HG03064 (cell line): ENCODE data around the gene GLB1L2.

Experiments used
- ATAC-seq: cut with Tn5 transposase; IDR thresholded peaks from one replicate; pipeline ENCODE4 v1.9.1; 2021; ENCODE audit warnings: low read depth; ENCODE audit not compliant: unreplicated experiment

Gene GLB1L2

DNA sequence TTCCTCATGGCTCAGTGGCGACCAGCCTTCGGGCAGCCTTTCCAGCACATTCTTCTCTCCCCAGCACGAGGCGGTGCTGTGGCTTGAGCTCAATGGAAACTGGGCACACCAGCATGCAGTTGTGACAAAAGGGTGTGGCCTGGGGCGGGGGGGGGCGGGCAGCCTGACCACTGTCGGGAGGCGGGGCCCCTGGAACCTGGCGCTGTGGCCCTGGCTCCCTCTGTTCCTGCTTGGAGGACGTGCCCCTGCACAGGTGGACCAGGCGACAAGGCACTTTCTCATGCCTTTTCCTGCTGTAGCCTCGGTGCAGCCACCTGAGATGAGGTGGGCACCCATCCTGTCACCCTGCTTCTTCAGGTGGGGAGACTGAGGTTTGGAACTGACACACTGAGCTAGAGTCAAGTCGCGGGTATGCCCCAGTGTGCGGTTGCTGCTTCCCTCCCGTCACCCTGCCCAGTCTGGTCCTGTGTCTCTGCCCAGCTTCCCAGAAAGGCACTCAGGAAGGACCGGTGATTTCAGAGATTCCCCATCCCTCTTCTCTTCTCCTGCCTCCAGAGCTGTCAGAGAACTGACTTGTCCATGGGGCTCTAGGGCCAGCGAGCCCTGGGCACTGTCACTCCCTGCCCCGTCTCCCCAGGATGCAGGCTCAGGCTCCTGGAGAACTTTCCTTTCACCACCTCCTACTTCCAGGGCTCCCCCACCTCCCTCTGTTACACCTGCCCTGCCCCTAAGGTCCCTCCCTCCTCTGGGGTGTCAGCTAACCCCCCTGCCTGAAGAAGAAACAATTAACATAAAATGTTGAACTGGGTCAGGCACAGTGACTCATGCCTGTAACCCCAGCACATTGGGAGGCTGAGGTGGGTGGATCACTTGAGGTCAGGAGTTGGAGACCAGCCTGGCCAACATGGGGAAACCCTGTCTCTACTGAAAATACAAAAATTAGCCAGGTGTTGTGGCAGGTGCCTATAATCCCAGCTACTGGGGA, 70.3 kb downstream of the GLB1L2 start:
- no peak for ATAC-seq

DNA sequence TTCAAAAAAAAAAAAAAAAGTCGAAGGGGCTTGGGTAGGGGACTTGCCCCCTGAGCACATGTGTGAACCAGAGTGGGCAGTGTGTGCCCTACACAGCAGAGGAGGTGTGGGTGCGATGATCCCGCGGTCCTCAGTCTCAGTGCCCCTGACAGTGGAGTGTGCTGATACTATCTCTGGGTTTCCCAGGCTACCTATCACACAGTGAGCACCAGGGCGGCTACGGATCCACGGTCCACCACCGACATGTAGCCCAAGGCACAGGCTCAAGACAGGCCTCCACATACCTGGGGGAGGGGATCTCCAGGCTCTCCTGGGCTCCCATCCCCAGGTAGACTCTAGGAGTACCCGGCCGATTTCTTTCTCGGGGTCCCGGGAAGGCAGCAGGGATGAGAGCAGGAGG, 71.1 kb downstream of the GLB1L2 start:
- ATAC-seq, result no peak

DNA sequence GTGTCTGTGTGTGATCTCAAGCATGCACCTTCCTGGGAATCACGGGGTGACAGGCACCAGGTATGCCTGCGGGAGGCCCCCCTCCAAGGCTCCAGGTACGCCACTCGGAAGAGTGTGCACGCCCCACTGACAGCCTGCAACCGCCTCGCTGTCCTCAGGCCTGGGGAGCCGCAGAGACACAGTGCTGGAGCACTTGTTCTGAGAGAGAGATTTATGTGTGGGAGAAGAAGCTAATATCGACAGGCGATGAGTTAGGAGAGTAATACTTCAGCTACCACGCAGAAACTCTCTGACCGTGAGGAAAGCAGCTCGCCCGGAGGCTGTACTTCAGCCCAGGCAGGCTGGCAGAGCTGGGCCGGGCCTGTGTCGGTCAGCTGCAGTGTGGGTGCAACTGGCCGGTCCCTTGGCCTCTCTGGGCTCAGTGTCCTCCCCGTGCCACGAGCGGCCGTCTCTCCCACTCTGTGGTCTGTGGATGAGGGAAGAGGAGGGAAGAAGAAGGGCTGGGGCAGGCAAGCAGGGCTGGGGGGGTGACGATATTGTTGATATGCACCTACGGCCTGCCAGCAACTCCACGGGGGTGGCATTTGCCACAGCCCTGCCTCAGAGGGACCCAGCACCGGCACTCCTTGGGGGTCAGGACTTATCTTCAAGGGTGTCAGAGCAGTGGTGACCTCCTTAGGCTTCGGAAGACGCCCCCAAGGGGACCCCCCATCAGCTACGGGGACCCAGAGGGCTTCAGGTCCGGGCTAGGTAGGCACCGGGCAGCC, 73.0 kb downstream of the GLB1L2 start:
- ATAC-seq, result no peak

DNA sequence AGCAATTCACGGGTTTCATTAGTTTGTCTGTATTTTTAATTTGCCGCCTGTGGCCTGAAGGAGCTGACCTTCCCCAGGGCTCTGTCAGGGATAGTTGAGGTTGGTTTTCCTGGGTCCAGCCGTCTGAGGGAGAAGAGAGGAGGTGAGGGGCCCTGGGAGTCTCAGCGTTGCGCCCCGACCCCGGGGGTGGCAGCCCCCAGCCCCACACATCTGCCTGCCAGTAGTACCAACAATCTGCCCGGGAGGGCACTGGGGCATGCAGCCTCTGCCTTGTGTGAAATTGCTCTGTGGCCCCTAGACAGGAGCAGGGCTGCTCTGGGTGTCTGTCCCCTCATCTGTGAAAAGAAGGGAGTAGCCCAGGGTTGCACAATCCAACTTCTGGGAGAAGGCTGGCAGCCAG, 73.6 kb downstream of the GLB1L2 start:
- no peak for ATAC-seq

DNA sequence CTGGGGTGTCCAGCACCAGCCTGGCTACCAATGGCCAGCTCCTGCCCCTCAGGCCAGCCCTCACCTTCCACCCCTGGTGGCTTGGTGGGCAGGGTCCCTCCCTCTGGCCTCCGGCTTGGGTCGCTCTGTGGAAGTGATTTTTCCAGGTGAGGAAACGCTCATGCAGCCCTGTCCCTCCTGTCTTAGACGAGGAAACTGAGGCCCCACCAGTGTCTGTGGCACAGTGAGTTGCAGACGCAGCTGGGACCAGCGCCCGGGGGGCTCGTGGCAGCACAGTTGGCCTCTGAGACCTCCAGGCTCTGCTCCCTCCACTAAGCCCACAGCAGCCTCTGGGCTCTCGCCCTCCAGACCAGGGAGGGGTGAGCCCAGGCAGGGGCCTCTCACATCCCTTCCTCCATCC, 74.1 kb downstream of the GLB1L2 start:
- ATAC-seq, result no peak

DNA sequence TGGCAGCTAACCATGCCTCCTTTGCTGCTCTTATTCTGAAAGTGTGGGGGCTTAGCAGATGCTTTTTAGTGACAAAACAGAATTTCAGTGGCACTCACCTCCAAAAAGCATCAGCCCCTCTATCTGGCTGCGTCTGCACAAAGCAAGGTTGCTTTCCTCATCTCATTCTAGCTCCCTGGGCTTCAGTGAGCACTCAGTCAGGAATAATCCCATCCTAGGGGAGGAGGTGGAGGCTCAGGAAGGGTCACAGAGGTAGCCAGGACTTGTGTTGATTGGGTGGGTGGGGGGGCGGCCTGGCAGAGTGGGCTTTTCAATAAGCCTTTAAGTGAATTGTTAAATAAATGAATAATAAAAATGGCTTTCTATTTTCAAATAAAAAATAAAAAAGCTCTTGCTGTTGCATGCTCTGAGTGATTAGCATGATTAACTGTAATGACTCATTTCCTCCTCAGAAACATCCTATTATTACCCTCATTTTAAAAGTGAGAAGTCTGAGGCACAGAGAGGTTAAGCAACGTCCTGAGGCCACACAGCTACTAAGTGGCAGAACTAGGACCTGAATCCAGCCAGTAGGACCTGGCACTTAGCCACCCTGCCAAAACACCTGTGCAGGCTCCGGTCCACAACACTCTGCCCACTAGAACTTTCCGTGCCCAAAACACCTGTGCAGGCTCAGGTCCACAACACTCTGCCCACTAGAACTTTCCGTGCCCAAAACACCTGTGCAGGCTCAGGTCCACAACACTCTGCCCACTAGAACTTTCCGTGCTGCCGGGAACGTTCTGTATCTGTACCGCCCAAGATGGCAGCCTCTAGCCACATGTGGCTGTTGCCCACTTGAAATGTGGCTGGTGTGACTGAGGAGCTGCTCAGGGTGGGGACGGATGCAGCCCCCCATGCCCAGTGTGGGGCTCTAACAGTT, 74.7 kb downstream of the GLB1L2 start:
- ATAC-seq, result no peak

DNA sequence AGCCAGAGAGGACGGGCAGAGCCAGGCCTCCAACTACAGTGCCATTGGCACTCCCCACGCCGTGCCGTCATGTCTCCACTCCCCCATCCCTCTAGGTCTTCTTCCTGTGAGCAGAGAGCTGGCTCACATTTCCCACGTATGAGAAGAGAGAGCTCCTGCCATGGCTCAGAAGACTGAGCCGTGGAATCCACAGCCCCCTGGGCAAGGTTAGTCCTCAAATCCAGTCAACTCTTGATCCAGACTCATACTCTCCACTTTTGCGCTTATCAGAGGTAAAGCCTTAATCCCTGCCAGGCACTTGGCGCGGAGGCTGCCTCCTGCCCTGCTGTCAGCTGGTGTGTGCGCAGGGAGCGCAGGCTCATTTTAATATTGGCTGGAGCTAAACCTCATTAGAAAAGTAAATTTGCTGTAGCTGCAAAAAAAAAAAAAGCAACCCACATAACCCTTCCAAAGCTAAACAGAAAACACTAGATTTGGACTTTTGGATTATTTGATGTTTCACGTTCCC, 75.6 kb downstream of the GLB1L2 start:
- no peak for ATAC-seq

DNA sequence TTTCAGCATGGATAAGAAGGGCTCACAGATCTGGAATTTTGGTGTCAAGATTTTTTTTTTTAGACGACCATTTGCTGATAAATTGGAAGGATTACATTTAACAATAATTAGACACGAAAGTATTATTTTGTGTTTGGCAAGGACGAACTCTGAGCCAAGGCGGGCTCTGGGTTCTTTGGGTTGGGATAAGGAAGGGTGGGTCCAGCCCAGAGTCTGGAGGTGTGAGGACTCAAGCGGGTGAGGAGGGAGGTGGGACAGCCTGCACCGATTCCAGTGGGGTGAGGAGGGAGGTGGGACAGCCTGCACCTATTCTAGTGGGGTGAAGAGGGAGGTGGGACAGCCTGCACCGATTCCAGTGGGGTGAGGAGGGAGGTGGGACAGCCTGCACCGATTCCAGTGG, 76.1 kb downstream of the GLB1L2 start:
- no peak for ATAC-seq

DNA sequence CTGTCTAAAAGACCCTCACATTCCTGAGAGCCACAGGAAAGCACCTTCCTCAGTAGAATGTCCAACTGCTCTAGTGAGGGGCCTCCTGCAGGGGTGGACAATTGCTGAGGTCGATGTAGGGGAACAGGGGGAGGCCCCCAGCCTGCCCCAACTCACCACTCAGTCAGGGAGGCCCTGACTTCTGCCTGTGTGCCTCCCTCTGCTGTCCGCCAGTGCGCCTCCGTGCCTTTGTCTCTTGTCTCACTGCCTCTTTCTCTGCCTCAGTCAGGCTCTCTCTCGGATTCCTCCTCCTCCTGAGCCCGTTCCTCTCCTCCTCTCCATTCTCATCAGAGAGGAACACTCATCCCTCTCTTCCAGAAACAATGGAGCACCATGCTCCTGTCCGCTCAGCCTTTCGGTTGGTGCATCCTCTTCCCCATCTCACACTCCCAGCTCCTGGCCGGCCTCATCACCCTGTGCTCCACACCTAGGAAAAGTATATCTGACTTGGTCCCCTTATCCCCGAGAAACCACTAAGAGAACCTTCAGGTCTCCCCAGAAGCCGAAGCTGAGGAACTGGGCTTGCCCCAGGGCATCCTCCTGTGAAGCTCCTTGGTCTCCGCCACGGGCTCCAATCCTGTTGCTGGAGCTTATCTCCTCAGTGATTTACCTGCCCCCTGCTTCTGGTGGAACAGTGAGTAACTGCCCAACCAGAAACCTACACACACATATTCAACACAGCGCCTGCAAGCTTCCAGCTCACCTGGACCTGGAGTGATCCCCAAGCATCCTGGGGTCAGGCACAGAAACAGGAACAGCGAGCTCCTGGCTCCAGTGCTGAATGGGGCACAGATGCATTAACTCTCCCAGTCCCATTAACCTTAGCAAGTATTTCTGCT, 78.0 kb downstream of the GLB1L2 start:
- no peak for ATAC-seq

DNA sequence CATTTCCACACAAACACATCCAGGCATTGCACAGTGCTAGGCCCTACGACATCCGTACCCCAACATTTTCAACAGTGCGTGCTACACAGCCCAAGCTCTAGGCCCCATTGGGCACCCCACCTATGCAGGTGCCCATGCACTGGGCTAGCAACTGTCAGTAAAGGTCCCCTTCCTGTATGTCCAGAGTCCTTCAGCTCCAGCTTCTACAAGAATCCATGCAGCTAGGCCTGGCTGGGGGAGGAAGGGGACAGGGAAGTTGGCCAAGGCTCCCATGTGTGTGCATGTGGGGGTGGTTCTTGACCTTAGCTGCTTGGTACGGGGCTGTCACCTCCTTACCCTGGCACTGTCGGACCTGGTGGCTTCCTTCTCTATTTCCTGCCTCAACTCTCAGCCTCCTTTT, 79.0 kb downstream of the GLB1L2 start:
- no peak for ATAC-seq

DNA sequence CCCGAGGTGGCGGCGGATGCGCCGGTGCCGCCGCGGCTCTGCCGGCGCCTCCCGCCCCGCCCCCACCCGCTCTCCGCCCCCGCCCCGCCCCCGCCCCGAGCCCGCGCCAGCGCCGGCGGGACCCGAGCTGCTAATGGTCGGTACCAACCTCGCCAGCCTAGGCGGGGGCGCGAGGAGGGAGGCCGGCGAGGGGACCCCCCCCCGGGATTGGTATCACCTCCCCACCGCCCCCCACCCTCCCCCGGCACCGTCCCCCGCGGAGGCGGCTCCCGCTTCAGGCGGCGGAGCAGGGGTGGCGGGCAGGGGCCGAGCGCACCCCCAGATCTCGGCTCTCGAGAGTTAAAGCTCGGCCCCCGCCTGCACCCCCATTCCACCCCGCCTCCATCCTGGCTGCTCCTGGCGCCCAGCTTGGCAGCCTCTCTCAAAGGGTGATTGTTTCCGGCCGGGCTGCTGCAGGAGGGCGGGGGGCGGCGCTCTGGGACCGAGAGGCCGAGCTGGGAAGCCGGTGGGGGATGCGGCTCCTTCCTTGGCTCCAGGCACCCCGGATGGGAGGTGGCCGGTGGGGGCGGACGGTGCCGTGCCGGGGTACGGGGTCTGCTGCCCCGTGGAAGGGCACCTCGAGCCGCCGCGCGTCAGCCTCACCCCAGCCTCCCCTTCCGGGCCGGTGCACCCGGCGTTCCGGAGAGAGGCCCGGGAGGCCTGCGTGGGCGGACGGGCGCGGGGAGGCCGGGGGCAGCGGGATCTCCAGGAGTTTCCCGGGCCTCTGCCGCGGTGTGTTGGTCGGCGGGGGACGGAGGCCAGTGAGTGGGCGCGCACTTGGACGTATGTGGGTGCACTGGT, 80.6 kb downstream of the GLB1L2 start, which contains the start of gene B3GAT1:
TSS of gene B3GAT1 (minus strand) at position 40 of the 840 bp plus-strand sequence. CDS start 24,583 bp downstream, outside the sequence.
- no peak for ATAC-seq

DNA sequence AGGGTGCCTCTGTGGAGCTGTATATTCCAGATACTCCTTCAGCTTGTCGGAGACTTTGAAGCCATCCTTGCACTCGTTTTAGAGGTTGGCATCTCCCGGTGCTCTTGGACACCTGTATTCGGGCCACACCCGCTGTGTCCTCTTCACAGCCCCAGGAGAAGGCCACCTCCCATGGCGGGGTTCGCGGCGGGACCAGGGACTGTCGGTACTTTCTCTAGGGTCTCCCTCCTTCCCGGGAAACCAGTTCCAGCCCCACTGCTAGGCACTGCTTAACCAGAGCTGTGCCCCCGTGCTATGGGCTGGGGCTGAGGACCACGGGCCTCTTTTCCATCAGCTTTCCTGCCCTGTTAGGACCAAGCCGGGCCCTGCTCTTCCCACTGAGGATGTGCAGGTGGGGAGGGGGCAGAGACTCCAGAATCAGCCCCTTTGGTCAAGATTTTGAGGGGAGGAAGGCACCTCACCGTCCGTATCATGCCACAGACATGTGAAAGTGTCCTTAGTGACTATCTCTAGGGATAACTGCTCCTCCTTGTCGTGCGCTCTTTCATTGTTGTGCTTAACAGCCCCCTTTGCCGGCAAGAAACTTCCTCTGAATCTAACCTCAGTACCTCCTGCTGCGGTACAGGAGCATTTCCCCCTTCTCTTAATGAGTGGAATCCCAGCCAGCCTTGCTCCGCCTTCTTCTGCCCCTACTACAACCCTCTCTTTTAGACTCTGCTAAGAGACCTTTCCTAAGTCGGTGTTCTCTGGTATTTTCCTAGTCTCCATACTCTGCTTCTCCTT, 81.4 kb downstream of the GLB1L2 start:
- no peak for ATAC-seq

DNA sequence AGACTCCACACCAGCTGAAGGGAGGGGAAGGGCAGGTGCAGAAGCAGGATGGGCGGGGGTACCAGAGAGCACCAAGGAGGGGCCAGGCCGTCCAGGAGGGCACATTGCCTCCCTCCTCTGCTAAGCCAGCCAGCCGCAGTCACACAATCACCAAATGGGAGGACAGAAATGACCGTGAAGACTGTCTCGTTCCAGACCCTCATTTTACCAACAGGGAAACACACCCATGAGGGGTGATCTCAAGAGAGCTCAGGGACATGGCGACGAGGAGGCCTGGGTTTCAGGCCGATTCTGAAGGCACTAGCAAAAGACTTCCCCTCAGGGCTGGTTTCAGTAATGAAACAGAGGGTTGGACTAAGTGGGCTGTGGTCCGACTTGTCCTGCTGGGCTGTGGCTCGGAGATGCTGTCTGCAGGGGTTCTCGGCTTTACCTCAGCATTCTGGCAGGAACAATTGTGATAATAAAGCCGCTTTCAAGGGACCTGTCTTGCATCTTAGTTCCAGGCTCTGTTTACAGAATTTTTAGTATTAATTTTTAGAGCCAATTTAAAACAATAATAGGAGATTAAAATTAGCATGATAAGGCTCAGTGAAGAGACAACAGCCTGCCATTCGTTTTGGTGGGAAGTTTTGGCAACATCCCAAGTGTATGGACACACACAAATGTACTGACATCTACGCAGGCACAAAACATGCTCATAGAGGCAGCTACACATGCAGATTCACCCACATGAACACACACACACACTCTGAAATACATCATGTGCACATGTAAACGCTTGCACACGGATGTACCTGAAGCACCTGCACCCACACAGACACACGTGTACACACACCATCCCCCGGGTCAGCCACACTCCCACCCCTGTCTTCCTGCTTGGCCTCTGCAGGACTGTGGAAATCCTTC, 82.3 kb downstream of the GLB1L2 start:
- no peak for ATAC-seq

DNA sequence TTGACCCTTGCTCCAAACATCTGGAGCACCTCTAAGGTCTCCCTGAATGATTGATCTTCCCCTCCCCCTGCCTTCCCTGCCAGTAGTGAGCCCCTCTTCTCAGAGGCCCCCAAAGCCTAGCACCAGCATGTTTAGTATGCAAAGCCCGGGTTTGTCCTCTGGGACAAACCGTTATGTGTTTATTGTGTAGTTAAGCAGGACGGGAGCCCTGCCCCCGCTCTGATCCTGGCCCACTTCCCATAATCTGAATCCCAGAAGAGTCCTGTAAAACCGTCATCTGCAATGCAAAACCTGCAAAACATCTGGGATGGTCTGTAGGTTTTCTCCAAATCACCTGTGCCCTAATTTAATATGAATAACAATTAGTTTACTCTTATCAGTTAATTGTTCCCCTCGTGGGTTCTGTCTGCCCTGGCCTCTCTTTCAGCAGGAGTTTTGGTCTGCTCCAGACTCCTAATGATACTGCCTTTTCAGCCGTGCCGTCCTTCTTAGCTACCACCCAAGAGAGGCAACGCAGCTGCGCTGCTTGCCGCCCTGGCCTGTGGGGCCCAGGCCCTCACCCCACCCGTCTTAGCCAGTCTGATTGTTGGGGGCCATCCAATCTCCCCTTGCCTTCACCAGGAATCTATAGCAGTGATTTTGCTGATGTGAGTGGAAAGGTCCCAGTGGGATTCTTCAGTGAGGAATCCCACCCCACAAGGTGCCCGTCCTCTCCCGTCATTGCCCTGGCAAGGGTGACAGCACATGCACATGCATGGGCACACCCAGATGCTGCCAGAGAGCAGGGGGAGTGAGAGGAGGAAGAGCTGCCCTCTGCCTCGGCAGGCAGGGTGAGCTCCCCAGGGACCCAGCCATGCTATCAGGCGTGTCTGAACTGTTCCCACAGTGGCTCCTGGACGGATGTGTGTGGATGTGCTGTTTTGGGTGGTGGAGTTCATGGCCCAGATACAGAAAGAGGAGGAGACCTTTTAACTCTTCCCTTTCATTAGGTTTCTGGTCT, 83.3 kb downstream of the GLB1L2 start:
- no peak for ATAC-seq

DNA sequence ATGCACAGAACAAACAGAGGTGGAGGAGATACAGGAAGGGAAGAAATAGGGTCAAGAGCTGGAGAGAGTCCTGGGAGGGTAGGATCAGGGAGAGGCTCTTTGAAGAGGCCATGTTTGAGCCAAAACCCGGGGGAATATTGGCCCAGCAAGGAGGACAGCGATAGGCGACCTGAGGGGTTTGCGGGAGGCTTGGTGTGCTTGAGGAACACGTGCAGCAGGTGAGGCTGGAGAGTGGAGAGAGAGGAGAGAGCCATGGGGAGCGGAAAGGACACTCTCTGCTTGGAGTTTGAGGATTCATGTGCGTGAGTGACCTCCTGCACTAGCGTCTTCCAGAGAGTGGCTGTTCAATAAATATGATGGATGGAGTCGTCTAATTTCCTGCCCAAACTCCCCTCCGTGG, 84.9 kb downstream of the GLB1L2 start:
- ATAC-seq, result no peak
